Measurements from ENCODE around the gene PLIN1. TPM values are rescaled to one million over a fixed set of nuclear protein-coding genes. Genes with fewer than 3 reads are reported as not detected.

PLIN1 gene
- total RNA-seq, 1 experiment from 2014 or later: 0.09 TPM

DNA sequence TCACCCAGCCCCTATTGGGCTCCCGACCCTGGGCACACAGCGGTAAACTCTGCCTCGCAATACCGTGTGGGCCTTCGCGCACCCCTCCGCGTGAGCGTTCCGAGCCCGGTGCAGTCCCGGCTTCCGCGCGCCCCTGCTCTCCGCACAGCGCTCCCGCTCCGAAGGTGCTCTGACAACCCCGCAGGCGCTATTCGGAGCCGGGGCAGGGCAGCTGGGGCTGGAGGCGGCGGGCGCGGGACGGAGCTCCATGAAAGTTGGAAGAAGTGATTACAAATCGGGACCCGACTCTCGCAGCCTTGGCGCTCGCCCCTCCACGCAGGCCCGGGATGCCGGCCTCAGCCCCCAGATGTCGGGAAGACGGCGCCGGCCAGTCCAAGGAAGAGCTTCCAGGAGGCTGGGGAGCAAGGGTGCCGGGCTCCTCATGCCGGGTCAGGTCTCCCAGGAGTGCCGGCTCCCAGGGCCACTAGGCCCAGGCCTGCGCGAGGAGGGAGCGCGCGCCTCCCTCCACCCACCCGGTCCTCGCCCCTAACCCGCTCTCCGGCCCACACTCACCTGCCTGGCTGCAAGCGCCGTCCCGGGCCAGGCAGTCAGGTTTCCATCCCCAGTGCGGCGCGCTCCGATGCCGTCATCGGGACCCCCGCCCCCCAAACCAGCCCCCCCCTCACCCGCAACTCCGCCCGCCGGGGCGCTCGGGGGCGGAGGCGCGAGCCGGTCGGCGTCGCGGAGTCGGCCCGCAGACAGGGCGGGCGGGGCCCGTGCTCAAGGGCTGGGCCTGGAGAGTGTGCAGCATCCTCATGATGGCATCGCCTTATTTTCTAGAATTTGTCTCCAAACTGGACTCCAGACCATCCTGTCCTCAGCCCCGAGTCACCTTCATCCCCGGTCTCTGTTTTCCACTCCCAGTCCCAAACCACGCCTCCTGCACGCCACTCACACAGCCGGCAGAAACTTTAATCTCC lies 24.0 kb downstream of the PLIN1 start, which contains the start of gene KIF7:
TSS of gene KIF7 (minus strand) at position 621 of the 959 bp plus-strand sequence. CDS start 2,537 bp downstream, outside the sequence.
- peak within 1 kb of the TSS in 2 of 3 experiments; percentile 78 to 84; a peak in 1 of 7 replicates for H3K27ac Mint-ChIP-seq
- Histone ChIP-seq H3K4me2 (ENCODE audit: insufficient read depth, insufficient read length, low read length) (peak within 1 kb of the TSS; percentile 94), H3K23ac (ENCODE audit: insufficient read length, low read depth, low read length) (no peak within 1 kb of the TSS), H3K4ac (ENCODE audit: low read depth, low read length) (no peak within 1 kb of the TSS), H3K9ac (ENCODE audit: extremely low read depth, insufficient read length, low read length) (peak within 1 kb of the TSS; percentile 66), H4K91ac (ENCODE audit: insufficient read length, low read depth, low read length) (no peak within 1 kb of the TSS), H2BK12ac (ENCODE audit: insufficient read length, low read depth, low read length) (no peak within 1 kb of the TSS), H4K5ac (ENCODE audit: insufficient read length, low read depth, low read length) (no peak within 1 kb of the TSS), H2BK15ac (ENCODE audit: low read depth, low read length) (no peak within 1 kb of the TSS), H2AFZ (ENCODE audit: low read length) (peak within 1 kb of the TSS; percentile 70), H3K9me3 (ENCODE audit: control insufficient read depth, low read depth, low read length) (no peaks in the 10 kb centered on the region), H2BK120ac (ENCODE audit: low read depth, low read length, poor library complexity, severe bottlenecking) (no peak within 1 kb of the TSS), H3K79me2 (ENCODE audit: insufficient read depth, low read length) (no peaks in the 10 kb centered on the region; the same call in 1 of the 2 replicates), H4K20me1 (ENCODE audit: control insufficient read depth, insufficient read depth, insufficient read length) (no peaks in the 10 kb centered on the region), H3T11ph (ENCODE audit: low read length) (no peak within 1 kb of the TSS), H2BK5ac (ENCODE audit: insufficient read length, low read length) (no peak within 1 kb of the TSS), H3K23me2 (ENCODE audit: insufficient read length, low read depth, low read length, poor library complexity, severe bottlenecking) (peaks cover 6% of the 10 kb centered on the region), H2BK20ac (ENCODE audit: low read depth, low read length, poor library complexity, severe bottlenecking) (no peak within 1 kb of the TSS), H3K56ac (ENCODE audit: insufficient read length, low read depth, low read length) (no peak within 1 kb of the TSS), H3K18ac (ENCODE audit: insufficient read length, low read depth, low read length) (no peak within 1 kb of the TSS), H3K27me3 (ENCODE audit: insufficient read depth, low read length) (no peaks in the 10 kb centered on the region), H2AK5ac (ENCODE audit: insufficient read length, low read length) (no peak within 1 kb of the TSS), H4K8ac (replicated peaks; ENCODE audit: insufficient read length, low read depth, low read length) (no peak within 1 kb of the TSS), H3K4me1 (ENCODE audit: insufficient read depth, low read length) (no peaks in the 10 kb centered on the region), H3K14ac (ENCODE audit: insufficient read depth, low read length) (peak within 1 kb of the TSS; percentile 27; the same call in 1 of the 2 replicates), H3K79me1 (ENCODE audit: insufficient read depth, low read depth, low read length, poor library complexity, severe bottlenecking) (no peaks in the 10 kb centered on the region), H3K27ac (ENCODE audit: insufficient read length, low read depth, low read length) (no peak within 1 kb of the TSS)
- TF ChIP-seq, protein P1, sequence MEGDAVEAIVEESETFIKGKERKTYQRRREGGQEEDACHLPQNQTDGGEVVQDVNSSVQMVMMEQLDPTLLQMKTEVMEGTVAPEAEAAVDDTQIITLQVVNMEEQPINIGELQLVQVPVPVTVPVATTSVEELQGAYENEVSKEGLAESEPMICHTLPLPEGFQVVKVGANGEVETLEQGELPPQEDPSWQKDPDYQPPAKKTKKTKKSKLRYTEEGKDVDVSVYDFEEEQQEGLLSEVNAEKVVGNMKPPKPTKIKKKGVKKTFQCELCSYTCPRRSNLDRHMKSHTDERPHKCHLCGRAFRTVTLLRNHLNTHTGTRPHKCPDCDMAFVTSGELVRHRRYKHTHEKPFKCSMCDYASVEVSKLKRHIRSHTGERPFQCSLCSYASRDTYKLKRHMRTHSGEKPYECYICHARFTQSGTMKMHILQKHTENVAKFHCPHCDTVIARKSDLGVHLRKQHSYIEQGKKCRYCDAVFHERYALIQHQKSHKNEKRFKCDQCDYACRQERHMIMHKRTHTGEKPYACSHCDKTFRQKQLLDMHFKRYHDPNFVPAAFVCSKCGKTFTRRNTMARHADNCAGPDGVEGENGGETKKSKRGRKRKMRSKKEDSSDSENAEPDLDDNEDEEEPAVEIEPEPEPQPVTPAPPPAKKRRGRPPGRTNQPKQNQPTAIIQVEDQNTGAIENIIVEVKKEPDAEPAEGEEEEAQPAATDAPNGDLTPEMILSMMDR (conservative IDR thresholded peaks at IDR 0.05): no peak
- H3K27me3 Mint-ChIP-seq (ENCODE audit: low read depth): peaks cover 26% of the 10 kb centered on the region
- no peaks in the 10 kb centered on the region for H3K9me3 Mint-ChIP-seq
- peaks cover 7 to 21% (median 14%) of the 10 kb centered on the region in 3 experiments for H3K36me3 Mint-ChIP-seq (ENCODE audit: insufficient read depth in 1 of 3, low read depth in 3 of 3)
- H3K4me1 Mint-ChIP-seq: peaks cover 6 to 12% of the 10 kb centered on the region in 2 experiments
- peak; percentile 84 for DNase-seq
- no CpG with 5 or more reads among the region's 87 CpGs for WGBS (ENCODE audit: extremely low coverage, insufficient read length, low lambda C conversion rate)
- H3K4me3 Mint-ChIP-seq: peak within 1 kb of the TSS; percentile 88 to 95
